Keratinocyte (primary cell): ENCODE results near the gene SRRT. TPM values are rescaled to one million over a fixed set of nuclear protein-coding genes. Genes with fewer than 3 reads are reported as not detected.
A peak's percentile ranks its signal among the peaks of the same experiment; 100 is the strongest.

Experiments used
- DNase-seq: peaks from one replicate; pipeline ENCODE4 v3.0.0-alpha.2; 2011; ENCODE audit warnings: low read depth, missing footprints, low spot score
- FAIRE-seq: peaks from 2 replicates; lab custom pipeline; 2011; peaks lifted over from hg19 to GRCh38; lab: Jason Lieb, UNC
- H2AFZ ChIP-seq: 2 replicates; pipeline ENCODE4 v1.6.0; 2012; ENCODE audit warnings: low read length, control low read depth, inconsistent platforms; ENCODE audit not compliant: control insufficient read depth
- H3K27ac ChIP-seq: 2 replicates; pipeline ENCODE4 v1.5.1; 2011; ENCODE audit warnings: low read length; ENCODE audit not compliant: control insufficient read depth, insufficient read depth
- H3K27me3 ChIP-seq: 3 replicates; pipeline ENCODE4 v1.6.0; 2011; ENCODE audit warnings: low read length; ENCODE audit not compliant: control insufficient read depth, insufficient read depth; ENCODE audit errors: extremely low read depth
- H3K36me3 ChIP-seq, 2 experiments: 2 replicates in 1 of 2; 3 replicates in 1 of 2; pipeline ENCODE4 v1.5.1; 2011; ENCODE audit warnings: low read length in 2 of 2, mild to moderate bottlenecking in 1 of 2; ENCODE audit not compliant: control insufficient read depth in 2 of 2, insufficient read depth in 2 of 2; ENCODE audit errors: extremely low read depth in 1 of 2
- H3K4me1 ChIP-seq: 3 replicates; pipeline ENCODE4 v1.5.1; 2011; ENCODE audit warnings: low read length; ENCODE audit not compliant: control insufficient read depth, insufficient read depth; ENCODE audit errors: extremely low read depth
- H3K4me2 ChIP-seq: 3 replicates; pipeline ENCODE4 v1.6.0; 2011; ENCODE audit warnings: low read depth, low read length; ENCODE audit not compliant: control insufficient read depth, insufficient read depth; ENCODE audit errors: extremely low read depth
- H3K4me3 ChIP-seq, 3 experiments: fragments of 200-600 bp in 1 of 3; sonication (generic) in 1 of 3; 2 replicates in 2 of 3; 3 replicates in 1 of 3; pipeline ENCODE4 v1.5.1; 2011 to 2016; ENCODE audit warnings: low read length in 3 of 3, mild to moderate bottlenecking in 3 of 3, control low read depth in 2 of 3, inconsistent platforms in 1 of 3, low read depth in 1 of 3, mixed read lengths in 1 of 3, mixed run types in 1 of 3, moderate library complexity in 1 of 3; ENCODE audit not compliant: control insufficient read depth in 2 of 3, insufficient read depth in 2 of 3; ENCODE audit errors: extremely low read depth in 1 of 3
- H3K79me2 ChIP-seq: 2 replicates; pipeline ENCODE4 v1.6.0; 2012; ENCODE audit warnings: low read length; ENCODE audit not compliant: control insufficient read depth, insufficient read depth
- H3K9ac ChIP-seq: 3 replicates; pipeline ENCODE4 v1.6.0; 2011; ENCODE audit warnings: low read length; ENCODE audit not compliant: control insufficient read depth, insufficient read depth; ENCODE audit errors: extremely low read depth
- H3K9me1 ChIP-seq: 3 replicates; pipeline ENCODE4 v1.6.0; 2011; ENCODE audit warnings: low read length; ENCODE audit not compliant: control insufficient read depth, insufficient read depth; ENCODE audit errors: extremely low read depth
- H3K9me3 ChIP-seq: 2 replicates; pipeline ENCODE4 v1.5.1; 2012; ENCODE audit warnings: low read depth, low read length; ENCODE audit not compliant: control insufficient read depth
- H4K20me1 ChIP-seq: 3 replicates; pipeline ENCODE4 v1.6.0; 2011; ENCODE audit warnings: low read length; ENCODE audit not compliant: control insufficient read depth, insufficient read depth; ENCODE audit errors: extremely low read depth
- CTCF ChIP-seq, 3 experiments: IDR thresholded peaks in 1 of 3; conservative IDR thresholded peaks in 1 of 3; optimal IDR thresholded peaks in 1 of 3; 2 replicates in 2 of 3; 3 replicates in 1 of 3; pipeline versions ENCODE3 to v1.5.1; 2011; ENCODE audit warnings: low read length in 3 of 3, mild to moderate bottlenecking in 3 of 3, moderate library complexity in 2 of 3, control low read depth in 1 of 3, inconsistent platforms in 1 of 3; ENCODE audit not compliant: insufficient read depth in 2 of 3; ENCODE audit errors: extremely low read depth in 1 of 3
- EZH2 ChIP-seq: IDR thresholded peaks from one replicate; pipeline ENCODE4 v1.6.1; 2012; ENCODE audit warnings: inconsistent platforms, mild to moderate bottlenecking, low read length, moderate library complexity
- dilution Hi-C: fragments of 300-500 bp; cut with MboI; formaldehyde crosslinking; loops from one replicate; pipeline ENCODE4 v1.7.0; 2020; ENCODE audit warnings: low sequenced_read_pairs; ENCODE audit not compliant: extremely low pct_ligation_motif_present
- polyA plus RNA-seq, 5 experiments: library from polyadenylated mRNA; depleted of rRNA in 3 of 5; stranded (reverse) in 3 of 5; stranded (forward) in 1 of 5; unstranded in 1 of 5; fragments of >200 nt; gene quantifications; 1 replicate in 1 of 5; 2 replicates in 3 of 5; 3 replicates in 1 of 5; pipeline versions ENCODE4 v1.2.1 to v1.2.3, GENCODE V29; 2011 to 2012; ENCODE audit warnings: missing spikeins in 2 of 5, low read depth in 1 of 5, low replicate concordance in 1 of 5

The SRRT gene
- polyA plus RNA-seq, 1 donor (not counting 4 experiments of a cell fraction or from before 2014, with no cell fraction given): 42.2 TPM

- FAIRE-seq (no peak), DNase-seq (no peak)
- H3K36me3 ChIP-seq: no peaks in the 10 kb centered on the region
- H4K20me1 ChIP-seq: no peaks in the 10 kb centered on the region
- no peaks in the 10 kb centered on the region for H3K9me3 ChIP-seq
- H2AFZ ChIP-seq: peak overlapping the region; percentile 80
- H3K4me1 ChIP-seq: peaks cover 17% of the 10 kb centered on the region
- no peaks in the 10 kb centered on the region for H3K9me1 ChIP-seq
- H3K4me2 ChIP-seq: peak overlapping the region; percentile 69
- no peaks in the 10 kb centered on the region for H3K27me3 ChIP-seq
- H3K79me2 ChIP-seq: no peaks in the 10 kb centered on the region
- peak overlapping the region in 2 of 3 experiments; percentile 23 to 47 for H3K4me3 ChIP-seq
- peak overlapping the region; percentile 60 for H3K27ac ChIP-seq
- no peak for TF ChIP-seq EZH2
- no peak for TF ChIP-seq CTCF (optimal IDR thresholded peaks at IDR 0.05 in 1 of 3, IDR thresholded peaks at IDR 0.05 in 1 of 3, conservative IDR thresholded peaks at IDR 0.05 in 1 of 3; ENCODE audit: extremely low read depth in 1 of 3, insufficient read depth in 2 of 3, low read length in 3 of 3)
- dilution Hi-C loops: no loop called here
- peak overlapping the region; percentile 7 for H3K9ac ChIP-seq
These were observed 38.7 kb upstream of the SRRT start for GRCh38 chr7:100835903-100836811.

GRCh38 chr7:100836812-100837098, 38.1 kb upstream of the SRRT start:
- no peaks in the 10 kb centered on the region for H4K20me1 ChIP-seq
- H3K36me3 ChIP-seq: no peaks in the 10 kb centered on the region
- H3K27ac ChIP-seq: peak overlapping the region; percentile 69
- no peaks in the 10 kb centered on the region for H3K9me3 ChIP-seq
- dilution Hi-C loops: no loop called here
- no peaks in the 10 kb centered on the region for H3K79me2 ChIP-seq
- H2AFZ ChIP-seq: peak overlapping the region; percentile 88
- TF ChIP-seq CTCF (optimal IDR thresholded peaks at IDR 0.05 in 1 of 3, IDR thresholded peaks at IDR 0.05 in 1 of 3, conservative IDR thresholded peaks at IDR 0.05 in 1 of 3; ENCODE audit: extremely low read depth in 1 of 3, insufficient read depth in 2 of 3, low read length in 3 of 3) (no peak), EZH2 (no peak)
- H3K4me2 ChIP-seq: peak overlapping the region; percentile 65
- H3K9me1 ChIP-seq: no peaks in the 10 kb centered on the region
- H3K4me3 ChIP-seq: peak overlapping the region in 2 of 3 experiments; percentile 35 to 57
- DNase-seq: no peak
- peaks cover 17% of the 10 kb centered on the region for H3K4me1 ChIP-seq
- no peak for FAIRE-seq
- H3K27me3 ChIP-seq: no peaks in the 10 kb centered on the region
- H3K9ac ChIP-seq: peak overlapping the region; percentile 63
